Posterior vena cava (tissue), 2 donors: ENCODE results near the gene MDC1. TPM values are rescaled to one million over a fixed set of nuclear protein-coding genes. Genes with fewer than 3 reads are reported as not detected.
"Not testable (repeated sequence)": the region's sequence is repeated elsewhere in the genome, so short reads cannot be mapped to it uniquely, and the experiment has no call there.

Experiments used
- DNase-seq: peaks from one replicate; pipeline ENCODE4 v3.0.0-alpha.2; 2020; ENCODE audit warnings: low spot score
- intact Hi-C, 2 donors: fragments of 100-400 bp; cut with DNase I; formaldehyde crosslinking; loops; one replicate each; pipeline versions ENCODE4 v1.14.1 to v1.14.2; 2022 to 2023
- total RNA-seq, 2 donors: library from RNA; stranded (reverse); fragmentation: NEBNext Ultra II Directional; extraction: Animal tissue kit (Norgen Biotek cat#: 25700); gene quantifications; one replicate each; pipeline ENCODE4 v1.2.1, GENCODE V29; 2021
- donor health status: DM: yes; HTN: yes; CAD: no.
- donor health status: DM: yes; HTN: yes; CAD: no.

The MDC1 gene
- total RNA-seq, 2 donors from 2014 or later: 24.4 to 25.0 TPM

GRCh38 chr6:30686009-30686907, 30.8 kb downstream of the MDC1 start, which contains the start of gene PPP1R18:
PPP1R18 (minus strand) TSS chr6:30686645; CDS start chr6:30686018, 627 bp downstream.
- peak; percentile 97 for DNase-seq
- intact Hi-C loops: no loop called here

GRCh38 chr6:30685157-30686008, 31.7 kb downstream of the MDC1 start:
- intact Hi-C loops: no loop called here

GRCh38 chr6:30684386-30685156, 32.5 kb downstream of the MDC1 start:
- DNase-seq: peak; percentile 88

More at GRCh38 chr6:30685157-30686008, 31.7 kb downstream of the MDC1 start:
- peak; percentile 80 for DNase-seq

GRCh38 chr6:30683980-30684338, 33.1 kb downstream of the MDC1 start:
- intact Hi-C loops: loop anchor here in 1 of 2 donors (2.0 kb wide), 1 partner anchor 39 kb away; no protein-coding TSS in a partner anchor
- DNase-seq: peak; percentile 40

More at GRCh38 chr6:30684386-30685156, 32.5 kb downstream of the MDC1 start:
- intact Hi-C loops: no loop called here

GRCh38 chr6:30683183-30683979, 33.7 kb downstream of the MDC1 start:
- no peak for DNase-seq
- intact Hi-C loops: loop anchor here in 1 of 2 donors (2.0 kb wide), 1 partner anchor 39 kb away; no protein-coding TSS in a partner anchor

GRCh38 chr6:30682143-30683117, 34.7 kb downstream of the MDC1 start:
- intact Hi-C loops: loop anchor here in 1 of 2 donors (2.0 kb wide), 1 partner anchor 40 kb away; no protein-coding TSS in a partner anchor

GRCh38 chr6:30681766-30682142, 35.3 kb downstream of the MDC1 start:
- intact Hi-C loops: loop anchor here in 1 of 2 donors (2.0 kb wide), 1 partner anchor 41 kb away; no protein-coding TSS in a partner anchor
- DNase-seq: no peak

More at GRCh38 chr6:30682143-30683117, 34.7 kb downstream of the MDC1 start:
- DNase-seq: peak; percentile 96

GRCh38 chr6:30679765-30680535, 37.1 kb downstream of the MDC1 start:
- no peak for DNase-seq
- intact Hi-C loops: loop anchor here in 1 of 2 donors (2.0 kb wide), 1 partner anchor 43 kb away; no protein-coding TSS in a partner anchor

- intact Hi-C loops: loop anchor here in 1 of 2 donors (2.0 kb wide), 1 partner anchor 44 kb away; no protein-coding TSS in a partner anchor
- peak; percentile 96 for DNase-seq
These were observed 37.9 kb downstream of the MDC1 start for GRCh38 chr6:30678964-30679726.

GRCh38 chr6:30676660-30677285, 40.3 kb downstream of the MDC1 start:
- peak; percentile 61 for DNase-seq
- intact Hi-C loops: no loop called here

GRCh38 chr6:30672445-30673253, 44.4 kb downstream of the MDC1 start, which contains the start of gene DHX16:
DHX16 (minus strand) TSS chr6:30673006; CDS start chr6:30672841, 165 bp downstream.
- intact Hi-C loops: no loop called here
- DNase-seq: peak; percentile 99

GRCh38 chr6:30670760-30671527, 46.1 kb downstream of the MDC1 start:
- DNase-seq: no peak
- intact Hi-C loops: no loop called here

- not testable (repeated sequence) for DNase-seq
- intact Hi-C loops: loop anchor here in 1 of 2 donors (10.0 kb wide), 1 partner anchor 429 kb away; no protein-coding TSS in a partner anchor
These were observed 50.8 kb downstream of the MDC1 start for GRCh38 chr6:30666300-30666699.
